ENCODE results near the gene GJC2. TPM values are rescaled to one million over a fixed set of nuclear protein-coding genes. Genes with fewer than 3 reads are reported as not detected.

Gene GJC2
- total and polyA plus RNA-seq, 4 donors: 1.5 to 6.7 (median 2.6) TPM

DNA sequence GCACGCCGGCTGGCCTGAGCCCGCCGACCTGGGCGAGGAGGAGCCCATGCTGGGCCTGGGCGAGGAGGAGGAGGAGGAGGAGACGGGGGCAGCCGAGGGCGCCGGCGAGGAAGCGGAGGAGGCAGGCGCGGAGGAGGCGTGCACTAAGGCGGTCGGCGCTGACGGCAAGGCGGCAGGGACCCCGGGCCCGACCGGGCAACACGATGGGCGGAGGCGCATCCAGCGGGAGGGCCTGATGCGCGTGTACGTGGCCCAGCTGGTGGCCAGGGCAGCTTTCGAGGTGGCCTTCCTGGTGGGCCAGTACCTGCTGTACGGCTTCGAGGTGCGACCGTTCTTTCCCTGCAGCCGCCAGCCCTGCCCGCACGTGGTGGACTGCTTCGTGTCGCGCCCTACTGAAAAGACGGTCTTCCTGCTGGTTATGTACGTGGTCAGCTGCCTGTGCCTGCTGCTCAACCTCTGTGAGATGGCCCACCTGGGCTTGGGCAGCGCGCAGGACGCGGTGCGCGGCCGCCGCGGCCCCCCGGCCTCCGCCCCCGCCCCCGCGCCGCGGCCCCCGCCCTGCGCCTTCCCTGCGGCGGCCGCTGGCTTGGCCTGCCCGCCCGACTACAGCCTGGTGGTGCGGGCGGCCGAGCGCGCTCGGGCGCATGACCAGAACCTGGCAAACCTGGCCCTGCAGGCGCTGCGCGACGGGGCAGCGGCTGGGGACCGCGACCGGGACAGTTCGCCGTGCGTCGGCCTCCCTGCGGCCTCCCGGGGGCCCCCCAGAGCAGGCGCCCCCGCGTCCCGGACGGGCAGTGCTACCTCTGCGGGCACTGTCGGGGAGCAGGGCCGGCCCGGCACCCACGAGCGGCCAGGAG, 8.6 kb downstream of the GJC2 start:
- H3K27me3 ChIP-seq (ENCODE audit: control insufficient read depth in 3 of 3, insufficient read depth in 3 of 3, low read length in 2 of 3): peaks cover 0 to 43% (median 25%) of the 10 kb centered on the region in 3 donors

GRCh38 chr1:228159008-228159665, 9.4 kb downstream of the GJC2 start:
- no peak for DNase-seq
- H3K4me1 ChIP-seq (ENCODE audit: control insufficient read depth in 5 of 5, insufficient read depth in 5 of 5, low read length in 5 of 5): peaks cover 0 to 35% (median 9%) of the 10 kb centered on the region in 5 donors
- no peak for ATAC-seq (ENCODE audit: insufficient read depth, low FRiP score)

More for the DNA sequence above, 8.6 kb downstream of the GJC2 start:
- peaks cover 0 to 2% (median 0%) of the 10 kb centered on the region in 4 donors for H3K36me3 ChIP-seq (ENCODE audit: control insufficient read depth in 4 of 4, insufficient read depth in 4 of 4, low read length in 4 of 4)
- ATAC-seq (ENCODE audit: insufficient read depth, low FRiP score) (no peak), DNase-seq (no peak)
- no peak for TF ChIP-seq CTCF (IDR thresholded peaks at IDR 0.05; ENCODE audit: control extremely low read depth, extremely low read depth)
- peak overlapping the region in 1 of 2 donors; percentile 4 for H3K27ac ChIP-seq (ENCODE audit: low read depth in 1 of 2, low read length in 1 of 2)
- H3K4me3 ChIP-seq: no peak overlapping the region
- WGBS, 2 donors: 66 to 85% methylated on average over 82 to 98 of the region's 98 CpGs
- no peak overlapping the region for H3K9ac ChIP-seq (ENCODE audit: insufficient read depth in 1 of 2, low read length in 2 of 2)
- H3K4me1 ChIP-seq (ENCODE audit: control insufficient read depth in 5 of 5, insufficient read depth in 5 of 5, low read length in 5 of 5): peaks cover 0 to 31% (median 9%) of the 10 kb centered on the region in 5 donors
- H3K9me3 ChIP-seq (ENCODE audit: control insufficient read depth in 4 of 4, insufficient read depth in 3 of 4, low read length in 3 of 4): peaks cover 0 to 3% (median 0%) of the 10 kb centered on the region in 4 donors

GRCh38 chr1:228160201-228160761, 10.6 kb downstream of the GJC2 start:
- peaks cover 0 to 34% (median 12%) of the 10 kb centered on the region in 5 donors for H3K4me1 ChIP-seq (ENCODE audit: control insufficient read depth in 5 of 5, insufficient read depth in 5 of 5, low read length in 5 of 5)

More at GRCh38 chr1:228159008-228159665, 9.4 kb downstream of the GJC2 start:
- H3K9me3 ChIP-seq (ENCODE audit: control insufficient read depth in 4 of 4, insufficient read depth in 3 of 4, low read length in 3 of 4): peaks cover 0 to 3% (median 0%) of the 10 kb centered on the region in 4 donors
- H3K27me3 ChIP-seq (ENCODE audit: control insufficient read depth in 3 of 3, insufficient read depth in 3 of 3, low read length in 2 of 3): peaks cover 0 to 43% (median 25%) of the 10 kb centered on the region in 3 donors
- no peak overlapping the region for H3K9ac ChIP-seq (ENCODE audit: insufficient read depth in 1 of 2, low read length in 2 of 2)
- no peak overlapping the region for H3K4me3 ChIP-seq
- H3K27ac ChIP-seq (ENCODE audit: low read depth in 1 of 2, low read length in 1 of 2): no peak overlapping the region
- H3K36me3 ChIP-seq (ENCODE audit: control insufficient read depth in 4 of 4, insufficient read depth in 4 of 4, low read length in 4 of 4): peaks cover 0 to 2% (median 0%) of the 10 kb centered on the region in 4 donors
- TF ChIP-seq CTCF (IDR thresholded peaks at IDR 0.05; ENCODE audit: control extremely low read depth, extremely low read depth): no peak
- 86 to 91% methylated on average over 13 to 14 of the region's 14 CpGs for WGBS, 2 donors

More at GRCh38 chr1:228160201-228160761, 10.6 kb downstream of the GJC2 start:
- H3K4me3 ChIP-seq: no peak overlapping the region
- no peak for DNase-seq
- no peak for ATAC-seq (ENCODE audit: insufficient read depth, low FRiP score)
- H3K27me3 ChIP-seq (ENCODE audit: control insufficient read depth in 3 of 3, insufficient read depth in 3 of 3, low read length in 2 of 3): peaks cover 0 to 43% (median 25%) of the 10 kb centered on the region in 3 donors
- no peak overlapping the region for H3K9ac ChIP-seq (ENCODE audit: insufficient read depth in 1 of 2, low read length in 2 of 2)
- H3K9me3 ChIP-seq (ENCODE audit: control insufficient read depth in 4 of 4, insufficient read depth in 3 of 4, low read length in 3 of 4): peaks cover 0 to 3% (median 0%) of the 10 kb centered on the region in 4 donors
- no peak for TF ChIP-seq CTCF (IDR thresholded peaks at IDR 0.05; ENCODE audit: control extremely low read depth, extremely low read depth)
- 76 to 91% methylated on average over 12 to 15 of the region's 15 CpGs for WGBS, 2 donors
- peak overlapping the region in 1 of 2 donors; percentile 36 for H3K27ac ChIP-seq (ENCODE audit: low read depth in 1 of 2, low read length in 1 of 2)
- H3K36me3 ChIP-seq (ENCODE audit: control insufficient read depth in 4 of 4, insufficient read depth in 4 of 4, low read length in 4 of 4): peaks cover 0 to 2% (median 0%) of the 10 kb centered on the region in 4 donors

All from lung (tissue), 12 donors.